ENCODE data around the gene RIGI.
"Not testable (repeated sequence)": the region's sequence is repeated elsewhere in the genome, so short reads cannot be mapped to it uniquely, and the experiment has no call there.

Gene RIGI

GRCh38 chr9:32526041-32526706 lies at the start of gene RIGI:
Gene RIGI (minus strand): TSS chr9:32526196. CDS start chr9:32526166, 30 bp downstream.
- peak; percentile 36 to 51 for DNase-seq (ENCODE audit: low read depth in 2 of 2)

- DNase-seq (ENCODE audit: low read depth in 2 of 2), result no peak
Measured at GRCh38 chr9:32574858-32575257, 48.9 kb upstream of the RIGI start.

DNA sequence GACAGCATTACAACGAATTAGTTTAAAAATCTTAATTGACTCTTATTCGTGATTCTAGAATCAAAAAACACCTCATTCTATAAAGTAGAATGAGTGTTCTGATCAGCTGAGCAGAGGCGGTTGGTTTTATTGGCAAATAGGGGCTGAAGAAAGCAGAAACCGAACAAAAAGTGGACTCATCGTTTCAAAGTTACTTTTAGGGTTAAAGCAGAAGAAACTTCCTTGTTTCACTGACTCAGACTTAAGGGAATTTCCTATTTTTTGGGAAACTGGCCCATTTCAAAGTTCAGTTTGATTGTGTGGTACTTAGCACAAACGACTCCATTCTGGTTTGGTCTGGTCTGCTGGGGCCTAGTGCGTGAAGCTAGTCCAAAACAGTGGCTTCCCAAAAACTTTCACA lies 47.8 kb upstream of the RIGI start:
- DNase-seq (ENCODE audit: low read depth in 2 of 2), result no peak

GRCh38 chr9:32572900-32573523 lies 47.0 kb upstream of the RIGI start, which contains the start of gene NDUFB6:
Gene NDUFB6 (minus strand): TSS chr9:32573159. CDS start chr9:32573060, 99 bp downstream.
- DNase-seq (ENCODE audit: low read depth in 2 of 2), result peak; percentile 92

GRCh38 chr9:32571969-32572899 lies 46.2 kb upstream of the RIGI start:
- DNase-seq (ENCODE audit: low read depth in 2 of 2), result peak; percentile 47 to 64

DNA sequence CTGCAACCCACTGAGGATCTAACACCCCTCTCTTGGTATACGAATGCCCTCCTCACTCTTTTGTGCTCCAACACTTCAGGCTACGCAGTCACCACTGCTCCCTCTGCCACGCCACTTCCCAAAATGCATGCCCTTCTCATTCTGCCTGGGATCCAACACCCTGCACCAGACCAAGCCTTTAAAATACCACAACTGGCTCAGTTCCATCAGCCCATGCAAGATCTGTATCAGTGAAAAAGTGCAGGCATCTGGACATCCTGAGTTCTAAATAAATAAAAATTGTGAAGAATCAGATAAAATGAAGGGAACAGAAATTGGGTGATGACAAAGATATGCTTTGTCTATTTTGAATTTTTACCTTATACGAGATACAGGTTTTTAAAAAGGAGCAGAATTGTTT lies 44.3 kb upstream of the RIGI start:
- no peak for DNase-seq (ENCODE audit: low read depth in 2 of 2)

- no peak for DNase-seq (ENCODE audit: low read depth in 2 of 2)
Measured at GRCh38 chr9:32566770-32567169, 40.8 kb upstream of the RIGI start.

DNA sequence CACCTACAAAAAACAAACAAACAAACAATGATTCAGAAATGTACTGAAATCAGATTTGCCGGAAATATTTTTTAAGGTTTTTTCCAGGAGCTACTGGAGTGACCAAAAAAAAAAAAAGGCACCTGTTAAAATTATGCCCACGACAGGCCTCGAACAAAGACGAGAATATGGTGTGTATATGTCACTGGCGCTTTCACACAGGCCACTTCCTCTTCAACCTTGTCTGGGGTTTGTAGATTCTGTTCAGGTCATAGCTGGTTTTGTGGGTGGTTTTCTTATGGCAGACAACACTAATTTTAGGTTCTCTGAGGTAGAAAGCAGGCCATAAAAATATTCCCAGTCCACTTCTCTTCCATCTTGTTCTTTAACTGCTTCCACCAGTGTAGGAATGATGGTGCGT lies 40.0 kb upstream of the RIGI start:
- DNase-seq (ENCODE audit: low read depth in 2 of 2), result no peak

- no peak for DNase-seq (ENCODE audit: low read depth in 2 of 2)
Measured at GRCh38 chr9:32558408-32558934, 32.5 kb upstream of the RIGI start.

GRCh38 chr9:32554591-32554990 lies 28.6 kb upstream of the RIGI start:
- no peak for DNase-seq (ENCODE audit: low read depth in 2 of 2)

GRCh38 chr9:32554107-32554506 lies 28.1 kb upstream of the RIGI start:
- DNase-seq (ENCODE audit: low read depth in 2 of 2), result no peak

DNA sequence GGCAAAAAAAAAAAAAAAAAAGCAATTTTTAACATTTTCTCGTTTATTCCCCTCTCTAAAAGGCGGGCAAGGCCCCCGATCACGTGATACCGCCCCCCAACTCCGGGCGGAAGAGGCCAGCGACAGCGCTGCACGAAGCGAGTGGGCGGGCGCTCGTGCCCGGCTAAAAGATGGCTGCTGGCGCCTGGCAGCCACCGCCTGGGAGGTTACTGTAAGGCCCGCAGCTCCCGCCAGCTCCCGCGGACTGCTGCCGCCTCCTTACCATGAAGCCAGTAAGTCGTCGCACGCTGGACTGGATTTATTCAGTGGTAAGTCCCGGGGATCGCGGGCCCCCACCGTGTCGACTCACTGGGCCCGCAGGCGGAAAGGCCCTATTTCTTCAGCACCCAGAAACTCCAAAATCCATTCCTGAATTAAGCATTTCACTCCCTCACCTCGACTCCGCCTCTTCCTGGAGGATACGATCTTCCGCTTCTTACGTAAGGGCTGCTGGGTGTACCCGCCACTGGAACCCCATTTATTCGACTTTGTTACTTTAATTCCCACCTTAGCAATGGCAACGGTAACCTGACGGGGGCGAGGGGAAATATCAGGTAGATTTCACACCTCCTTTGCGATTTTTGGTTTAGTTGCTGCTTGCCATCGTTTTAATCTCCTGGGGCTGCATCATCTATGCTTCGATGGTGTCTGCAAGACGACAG lies 26.3 kb upstream of the RIGI start, which contains the start of the genes SMIM27 and TOPORS:
Gene SMIM27, plus strand, starts transcription at position 156 of the 701 bp plus-strand sequence. Its CDS starts 108 bp downstream, at position 264.
Gene TOPORS, minus strand, starts transcription at position 415 of the 701 bp plus-strand sequence. Its CDS starts 150 bp downstream, at position 265.
- peak; percentile 79 to 87 for DNase-seq (ENCODE audit: low read depth in 2 of 2)

- DNase-seq (ENCODE audit: low read depth in 2 of 2), result peak; percentile 40
Measured at GRCh38 chr9:32551276-32552051, 25.5 kb upstream of the RIGI start.

- peak; percentile 82 to 88 for DNase-seq (ENCODE audit: low read depth in 2 of 2)
Measured at GRCh38 chr9:32550562-32551275, 24.7 kb upstream of the RIGI start.

DNA sequence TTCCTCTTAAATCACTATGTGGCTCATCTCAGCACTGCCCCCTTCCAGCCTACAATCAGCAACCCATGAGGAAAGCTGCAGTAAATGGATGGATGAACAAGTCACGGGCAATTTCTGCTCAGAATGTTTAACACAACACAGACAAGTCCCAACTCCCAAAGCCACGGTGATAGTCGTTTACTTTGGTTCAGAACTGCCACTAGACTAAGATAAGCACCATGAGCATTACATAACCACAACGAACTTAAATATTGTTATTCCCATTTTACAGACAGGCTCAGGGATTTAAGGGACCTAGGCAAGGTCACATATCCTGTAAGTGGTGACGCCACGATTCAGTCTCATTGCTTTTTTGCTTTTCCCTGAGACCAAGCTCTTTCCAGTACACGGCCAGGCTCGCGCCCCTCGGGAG lies 24.2 kb upstream of the RIGI start:
- DNase-seq (ENCODE audit: low read depth in 2 of 2), result no peak

DNA sequence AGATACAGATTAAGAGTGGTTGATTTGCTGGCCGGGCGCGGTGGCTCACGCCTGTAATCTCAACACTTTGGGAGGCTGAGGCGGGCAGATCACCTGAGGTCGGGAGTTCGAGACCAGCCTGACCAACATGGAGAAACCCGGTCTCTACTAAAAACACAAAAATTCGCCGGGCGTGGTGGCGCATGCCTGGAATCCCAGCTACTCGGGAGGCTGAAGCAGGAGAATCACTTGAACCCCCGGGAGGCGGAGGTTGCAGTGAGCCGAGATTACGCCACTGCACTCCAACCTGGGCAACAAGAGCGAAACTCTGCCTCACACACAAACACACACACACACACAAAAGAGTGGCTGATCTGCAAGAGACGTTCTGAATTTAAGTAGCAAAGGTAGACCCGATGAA lies 22.2 kb upstream of the RIGI start:
- DNase-seq (ENCODE audit: low read depth in 2 of 2), result not testable (repeated sequence)

DNA sequence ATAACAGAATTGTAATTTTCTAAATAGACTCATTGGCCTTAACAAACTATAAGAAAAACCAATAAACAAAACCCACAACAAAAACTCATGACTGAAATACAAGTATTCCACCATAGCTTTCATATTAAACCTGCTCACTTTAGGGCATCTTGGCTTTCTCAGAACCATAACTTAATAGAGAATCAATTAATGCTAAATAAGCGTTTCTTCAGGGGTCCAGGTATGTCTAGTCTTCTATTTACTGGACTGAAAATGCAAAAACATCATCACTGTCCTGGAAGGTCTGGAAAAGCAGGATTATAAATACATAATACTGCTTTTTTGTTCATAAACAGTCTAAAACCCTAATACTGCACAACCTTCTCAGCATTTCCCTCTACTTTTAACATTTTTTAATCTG lies 19.9 kb upstream of the RIGI start:
- no peak for DNase-seq (ENCODE audit: low read depth in 2 of 2)

DNA sequence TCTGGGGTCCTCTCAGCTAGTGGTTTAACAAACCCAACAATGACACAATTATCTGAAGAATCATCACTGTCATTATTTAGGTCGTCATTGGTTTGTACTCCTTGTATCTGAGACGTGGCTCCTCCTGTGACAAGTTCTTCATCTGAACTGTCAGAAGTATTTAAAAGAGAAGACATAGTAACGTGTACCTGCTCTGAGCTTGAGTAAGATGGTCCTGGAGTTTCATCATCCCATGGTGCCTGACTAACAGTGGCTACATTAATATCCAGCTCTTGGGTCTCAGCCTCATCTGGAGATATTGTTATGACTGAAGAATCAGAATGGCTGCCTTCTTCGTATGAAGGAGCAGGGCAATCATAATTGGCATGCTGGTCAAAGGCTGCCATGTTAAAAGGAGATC lies 17.1 kb upstream of the RIGI start:
- no peak for DNase-seq (ENCODE audit: low read depth in 2 of 2)

GRCh38 chr9:32533816-32534215 lies 7.8 kb upstream of the RIGI start:
- DNase-seq (ENCODE audit: low read depth in 2 of 2), result no peak

- DNase-seq (ENCODE audit: low read depth in 2 of 2), result no peak
Measured at GRCh38 chr9:32533336-32533735, 7.3 kb upstream of the RIGI start.
